B cell (primary cell): ENCODE measurements around the gene KCNK13.

Experiments
- EZH2 ChIP-seq: IDR thresholded peaks from 2 replicates; pipeline ENCODE4 v1.6.1; 2012; ENCODE audit warnings: borderline replicate concordance, low read depth, mild to moderate bottlenecking, moderate library complexity, low read length; ENCODE audit not compliant: insufficient read depth, poor library complexity, severe bottlenecking
- TF ChIP-seq, protein P1 (sequence below): fragments of 200-600 bp; IDR thresholded peaks from one replicate; pipeline ENCODE4 v1.8.0; 2022; ENCODE audit warnings: antibody characterized with exemption, mild to moderate bottlenecking

DNA sequence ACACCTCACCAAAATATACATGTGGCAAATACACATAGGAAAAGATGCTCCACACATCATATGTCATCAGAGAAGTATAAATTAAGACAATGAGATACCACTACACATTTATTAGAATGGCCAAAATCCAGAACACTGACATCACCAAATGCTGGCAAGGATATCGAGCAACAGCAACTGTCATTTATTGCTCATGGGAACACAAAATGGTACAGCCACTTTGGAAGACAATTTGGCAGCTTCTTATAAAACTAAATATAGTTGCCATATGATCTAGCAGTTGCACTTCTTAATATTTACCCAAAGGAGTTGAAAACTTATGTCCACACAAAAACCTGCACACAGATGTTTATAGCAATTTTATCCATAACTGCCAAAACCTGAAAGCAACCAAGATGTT is 7.0 kb upstream of the KCNK13 start:
- TF ChIP-seq, protein P1, sequence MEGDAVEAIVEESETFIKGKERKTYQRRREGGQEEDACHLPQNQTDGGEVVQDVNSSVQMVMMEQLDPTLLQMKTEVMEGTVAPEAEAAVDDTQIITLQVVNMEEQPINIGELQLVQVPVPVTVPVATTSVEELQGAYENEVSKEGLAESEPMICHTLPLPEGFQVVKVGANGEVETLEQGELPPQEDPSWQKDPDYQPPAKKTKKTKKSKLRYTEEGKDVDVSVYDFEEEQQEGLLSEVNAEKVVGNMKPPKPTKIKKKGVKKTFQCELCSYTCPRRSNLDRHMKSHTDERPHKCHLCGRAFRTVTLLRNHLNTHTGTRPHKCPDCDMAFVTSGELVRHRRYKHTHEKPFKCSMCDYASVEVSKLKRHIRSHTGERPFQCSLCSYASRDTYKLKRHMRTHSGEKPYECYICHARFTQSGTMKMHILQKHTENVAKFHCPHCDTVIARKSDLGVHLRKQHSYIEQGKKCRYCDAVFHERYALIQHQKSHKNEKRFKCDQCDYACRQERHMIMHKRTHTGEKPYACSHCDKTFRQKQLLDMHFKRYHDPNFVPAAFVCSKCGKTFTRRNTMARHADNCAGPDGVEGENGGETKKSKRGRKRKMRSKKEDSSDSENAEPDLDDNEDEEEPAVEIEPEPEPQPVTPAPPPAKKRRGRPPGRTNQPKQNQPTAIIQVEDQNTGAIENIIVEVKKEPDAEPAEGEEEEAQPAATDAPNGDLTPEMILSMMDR, result no peak
- TF ChIP-seq EZH2, result no peak
